ENCODE results near the gene KIAA0930. TPM values are rescaled to one million over a fixed set of nuclear protein-coding genes. Genes with fewer than 3 reads are reported as not detected.

The KIAA0930 gene
- total RNA-seq, 4 donors from 2014 or later: 51.6 to 64.9 (median 62.0) TPM

GRCh38 chr22:45225732-45226502, 14.8 kb downstream of the KIAA0930 start:
- Histone ChIP-seq H3K4me3 (no peak overlapping the region), H3K27me3 (no peaks in the 10 kb centered on the region), H3K36me3 (no peaks in the 10 kb centered on the region), H3K4me1 (peaks cover 4 to 80% (median 42%) of the 10 kb centered on the region in 4 donors), H3K9me3 (no peaks in the 10 kb centered on the region), H3K27ac (peak overlapping the region; percentile 53 to 96 (median 78))
- peak in 1 of 2 donors; percentile 79 for TF ChIP-seq EP300 (IDR thresholded peaks at IDR 0.05)
- no peak for TF ChIP-seq CTCF (IDR thresholded peaks at IDR 0.05)
- WGBS, 2 donors: 43 to 50% methylated on average over 19 to 26 of the region's 26 CpGs
- DNase-seq (ENCODE audit: low spot score in 2 of 2): peak in 1 of 2 donors; percentile 70

GRCh38 chr22:45224988-45225731, 15.5 kb downstream of the KIAA0930 start:
- TF ChIP-seq EP300 (IDR thresholded peaks at IDR 0.05) (peak in 1 of 2 donors; percentile 81), CTCF (IDR thresholded peaks at IDR 0.05) (no peak), POLR2A (IDR thresholded peaks at IDR 0.05) (no peak)
- Histone ChIP-seq H3K36me3 (no peaks in the 10 kb centered on the region), H3K27ac (peak overlapping the region; percentile 53 to 96 (median 78)), H3K4me3 (no peak overlapping the region), H3K9me3 (no peaks in the 10 kb centered on the region), H3K27me3 (no peaks in the 10 kb centered on the region), H3K4me1 (peaks cover 4 to 85% (median 42%) of the 10 kb centered on the region in 4 donors)
- WGBS, 2 donors: 44 to 46% methylated on average over 14 to 17 of the region's 19 CpGs
- no peak for DNase-seq (ENCODE audit: low spot score in 2 of 2)

GRCh38 chr22:45224331-45224730, 16.4 kb downstream of the KIAA0930 start:
- 44 to 53% methylated on average over 11 of the region's 11 CpGs for WGBS, 2 donors
- Histone ChIP-seq H3K9me3 (no peaks in the 10 kb centered on the region), H3K4me1 (peaks cover 4 to 82% (median 42%) of the 10 kb centered on the region in 4 donors), H3K27ac (peak overlapping the region; percentile 37 to 96 (median 72)), H3K4me3 (no peak overlapping the region), H3K27me3 (no peaks in the 10 kb centered on the region), H3K36me3 (no peaks in the 10 kb centered on the region)
- no peak for DNase-seq (ENCODE audit: low spot score in 2 of 2)
- TF ChIP-seq CTCF (IDR thresholded peaks at IDR 0.05): no peak
- no peak for TF ChIP-seq POLR2A (IDR thresholded peaks at IDR 0.05)
- no peak for TF ChIP-seq EP300 (IDR thresholded peaks at IDR 0.05)

- peaks cover 4 to 90% (median 45%) of the 10 kb centered on the region in 4 donors for H3K4me1 ChIP-seq
- WGBS, 2 donors: 55% methylated on average over 5 of the region's 5 CpGs
- H3K4me3 ChIP-seq: no peak overlapping the region
- no peaks in the 10 kb centered on the region for H3K27me3 ChIP-seq
- no peaks in the 10 kb centered on the region for H3K36me3 ChIP-seq
- TF ChIP-seq EP300 (IDR thresholded peaks at IDR 0.05) (no peak), CTCF (IDR thresholded peaks at IDR 0.05) (no peak), POLR2A (IDR thresholded peaks at IDR 0.05) (no peak)
- DNase-seq (ENCODE audit: low spot score in 2 of 2): no peak
- peak overlapping the region in 3 of 4 donors; percentile 53 to 96 (median 90) for H3K27ac ChIP-seq
- H3K9me3 ChIP-seq: no peaks in the 10 kb centered on the region
Measured at GRCh38 chr22:45223304-45224117, 17.2 kb downstream of the KIAA0930 start.
